Stomach (tissue), 4 donors: ENCODE results near the gene TENM3.

Experiments
- CTCF ChIP-seq, 7 experiments: fragments of 450-650 bp in 4 of 7; fragments of 200-600 bp in 3 of 7; sonication (generic) in 3 of 7; IDR thresholded peaks; one replicate each; pipeline ENCODE4 v1.5.1; 2016 to 2019; ENCODE audit warnings: antibody characterized with exemption in 7 of 7, control low read depth in 2 of 7, mild to moderate bottlenecking in 1 of 7
- POLR2AphosphoS5 ChIP-seq, 3 donors: sonication (generic); formaldehyde crosslinking; IDR thresholded peaks; one replicate each; pipeline ENCODE4 v1.6.1; 2016; ENCODE audit warnings: antibody characterized with exemption in 3 of 3

GRCh38 chr4:182228991-182229577 is 14.1 kb upstream of the TENM3 start:
- TF ChIP-seq CTCF (IDR thresholded peaks at IDR 0.05) (no peak), POLR2AphosphoS5 (IDR thresholded peaks at IDR 0.05) (no peak)
